ENCODE measurements around the gene EIF5A.

Gene EIF5A

DNA sequence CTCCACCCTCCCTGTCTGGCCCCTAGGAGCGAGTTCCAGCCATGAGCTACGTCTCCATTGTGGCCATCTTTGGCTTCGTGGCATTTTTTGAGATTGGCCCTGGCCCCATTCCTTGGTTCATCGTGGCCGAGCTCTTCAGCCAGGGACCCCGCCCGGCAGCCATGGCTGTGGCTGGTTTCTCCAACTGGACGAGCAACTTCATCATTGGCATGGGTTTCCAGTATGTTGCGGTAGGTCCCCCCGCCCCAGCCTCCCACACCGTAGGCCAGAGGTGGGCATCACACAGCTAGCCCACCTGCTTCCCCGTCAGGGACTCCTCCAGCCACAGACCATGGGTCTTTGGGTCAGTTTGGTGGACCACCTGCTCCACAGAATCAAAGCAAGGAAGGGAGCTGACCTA lies 21.7 kb upstream of the EIF5A start:
- DNase-seq (ENCODE audit: low read depth): no peak

DNA sequence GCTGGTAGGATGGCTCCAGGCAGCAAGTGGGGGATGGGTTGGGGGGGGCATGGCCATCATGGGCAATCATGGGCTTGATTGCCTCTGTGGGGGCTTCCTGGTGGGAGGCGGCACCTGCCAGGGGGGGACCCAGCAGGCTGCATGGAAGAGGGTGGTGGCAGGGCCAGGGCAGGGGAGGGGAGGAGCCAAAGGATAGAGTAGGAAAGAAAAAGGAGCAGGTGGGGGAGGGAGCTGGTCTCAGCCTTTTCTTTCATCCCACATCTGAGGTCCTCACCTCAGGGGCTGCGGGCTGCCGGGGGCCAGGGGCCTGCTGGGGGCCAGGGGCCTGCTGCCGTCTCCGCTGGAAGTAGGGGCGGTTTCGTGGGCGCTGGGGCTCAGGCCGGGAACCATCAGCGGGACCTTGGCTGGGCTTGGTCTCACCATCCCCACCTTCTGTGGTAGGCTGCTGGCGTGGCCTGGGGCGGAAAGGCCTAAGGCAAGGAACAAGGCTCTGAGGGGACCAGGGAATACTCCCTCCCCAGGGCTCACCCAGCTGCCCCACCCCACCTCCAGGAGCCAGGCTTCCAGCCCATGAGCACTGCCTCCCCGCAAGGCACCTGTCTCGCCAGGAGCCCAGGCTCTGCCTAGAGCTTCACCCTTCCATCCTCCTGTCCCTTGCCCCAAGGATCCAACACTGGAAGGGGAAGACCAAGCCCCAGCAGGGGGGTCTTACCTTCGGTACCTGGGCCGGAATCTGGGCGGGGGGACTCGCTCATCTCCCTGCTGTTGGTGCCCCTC lies 18.0 kb upstream of the EIF5A start:
- DNase-seq (ENCODE audit: low read depth): no peak

DNA sequence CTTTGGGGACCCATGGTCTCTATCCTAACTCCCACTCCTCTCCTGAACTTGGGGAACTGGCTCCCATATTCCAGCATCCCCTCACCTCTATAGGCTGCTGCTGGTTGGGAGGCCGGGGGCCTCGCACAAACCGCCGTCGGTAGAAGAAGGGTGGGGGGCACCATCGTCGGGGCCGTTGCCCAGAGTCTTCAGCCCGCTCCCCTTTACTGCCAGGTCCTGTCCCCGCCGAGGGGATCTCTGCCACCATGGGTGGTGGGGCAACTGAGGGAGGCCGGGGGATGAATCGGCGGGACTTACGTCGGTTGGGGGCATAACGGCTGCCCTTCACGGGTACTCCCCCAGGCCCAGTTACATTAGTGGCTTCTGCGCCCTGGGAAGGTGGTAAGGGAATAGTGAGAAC lies 17.3 kb upstream of the EIF5A start:
- DNase-seq (ENCODE audit: low read depth): no peak

DNA sequence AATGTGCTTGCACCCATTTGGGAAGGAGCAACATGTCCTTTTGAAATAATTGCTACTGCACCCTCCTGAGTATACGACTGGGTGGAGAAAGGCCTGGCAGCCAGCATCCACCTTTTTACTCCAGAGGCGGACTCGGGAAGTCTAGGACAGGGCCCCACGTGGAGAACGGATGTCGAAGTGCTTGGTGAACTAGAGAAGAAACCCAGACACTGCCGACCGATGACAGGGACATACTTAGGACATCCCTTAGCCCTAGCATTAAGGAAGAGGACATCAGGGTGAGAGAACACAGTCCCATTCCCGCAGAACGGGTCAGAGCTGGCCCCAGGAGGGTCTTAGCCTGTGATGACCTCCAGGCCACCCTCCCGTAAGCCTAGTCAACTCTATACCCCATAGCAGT lies 16.7 kb upstream of the EIF5A start:
- DNase-seq (ENCODE audit: low read depth): no peak

DNA sequence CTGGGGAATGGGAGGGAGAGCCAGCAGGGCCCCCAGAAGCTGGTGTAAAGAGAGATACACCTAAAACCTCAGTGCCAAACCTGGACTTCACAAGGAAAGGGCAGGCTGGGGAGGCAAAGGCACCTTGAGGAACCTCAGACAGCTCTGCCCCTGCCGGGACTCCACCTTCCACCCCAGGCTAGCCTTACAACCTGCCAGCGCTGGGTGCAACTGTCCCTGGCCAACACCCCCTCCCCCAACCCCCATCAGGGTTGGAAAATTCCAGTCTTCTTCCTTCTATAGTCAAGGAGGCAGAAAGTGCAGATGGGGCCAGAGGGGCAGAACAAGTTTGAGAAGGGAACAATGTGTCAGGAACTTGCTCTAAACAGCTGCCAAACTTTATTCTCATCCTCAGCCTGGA lies 15.2 kb upstream of the EIF5A start:
- DNase-seq (ENCODE audit: low read depth): no peak

DNA sequence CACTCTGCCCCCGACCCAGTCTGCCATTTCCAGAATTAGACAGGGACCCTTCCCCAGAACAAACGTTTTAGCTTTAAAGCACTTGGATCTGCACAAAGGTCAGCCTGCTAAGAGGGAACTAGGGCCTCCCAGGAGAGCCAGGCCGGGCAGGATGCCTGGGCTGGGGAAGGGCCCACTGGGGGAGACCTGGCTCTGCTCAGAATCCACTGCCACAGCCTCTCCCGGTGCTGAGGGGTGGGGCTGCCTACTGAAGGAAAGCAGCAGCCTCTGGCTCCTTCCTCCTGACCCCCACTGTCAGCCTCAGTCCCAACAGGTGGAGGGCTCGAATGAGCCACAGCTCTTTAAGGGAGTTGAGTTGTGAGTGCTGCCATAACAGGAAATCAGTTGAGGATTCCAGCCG lies 14.7 kb upstream of the EIF5A start:
- DNase-seq (ENCODE audit: low read depth): no peak

DNA sequence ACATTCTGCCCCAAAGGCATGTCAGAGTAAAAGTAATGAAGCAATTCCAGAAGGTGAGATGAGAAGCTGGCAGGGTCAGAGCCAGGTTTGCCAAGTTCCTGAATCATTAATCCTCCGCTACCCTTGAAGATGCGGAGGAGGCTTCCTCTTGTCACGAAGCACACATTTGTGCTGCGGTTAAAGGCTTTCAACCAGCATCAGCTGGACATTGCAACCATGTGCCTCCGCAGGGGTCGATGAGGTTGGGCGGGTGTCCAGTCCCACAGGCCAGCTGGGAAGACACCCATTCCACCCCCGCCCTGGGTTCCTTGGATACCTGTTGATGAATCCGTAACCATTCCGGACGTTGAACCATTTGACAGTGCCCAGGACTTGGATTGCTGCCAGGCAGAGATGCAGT lies 14.3 kb upstream of the EIF5A start:
- DNase-seq (ENCODE audit: low read depth): no peak

DNA sequence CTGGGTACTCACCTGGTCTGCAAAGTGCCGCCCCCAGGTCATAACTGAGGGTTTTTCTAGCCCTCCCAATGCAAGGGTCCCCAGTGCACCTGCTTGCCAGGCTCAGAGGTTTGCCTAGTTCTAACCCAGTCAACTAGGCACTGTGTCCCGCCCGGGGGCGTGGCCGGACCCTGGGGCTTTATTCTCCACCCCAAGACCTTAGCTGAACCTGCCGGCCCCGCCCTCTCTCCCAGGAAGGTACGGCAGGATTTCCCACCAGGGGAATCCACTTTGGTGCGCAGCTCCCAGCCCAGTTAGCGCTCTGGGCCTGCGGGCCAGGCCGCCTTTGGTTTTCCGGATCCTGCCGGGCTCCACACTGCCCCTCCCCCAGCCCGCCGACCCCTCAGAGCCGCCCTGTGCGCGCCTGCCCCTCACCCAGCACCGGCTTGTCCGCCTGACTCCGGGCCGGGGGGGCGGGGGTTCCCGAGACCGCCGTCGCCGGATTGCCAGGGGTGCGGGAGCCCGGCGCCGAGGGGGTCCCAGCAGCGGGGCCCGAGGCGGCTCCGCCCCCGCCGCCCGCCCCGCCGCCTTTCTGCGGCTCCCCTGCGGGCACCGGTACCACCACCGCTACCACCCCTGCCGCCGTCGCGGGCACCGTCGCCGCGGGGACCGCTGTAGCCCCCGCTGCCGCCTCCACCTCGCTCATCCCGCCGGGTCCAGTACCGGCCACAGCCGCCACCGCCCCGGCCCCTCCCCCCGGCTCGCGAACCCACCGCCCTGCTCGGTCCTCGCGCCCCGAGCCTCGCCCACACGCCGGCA lies 13.4 kb upstream of the EIF5A start:
- DNase-seq (ENCODE audit: low read depth): no peak

DNA sequence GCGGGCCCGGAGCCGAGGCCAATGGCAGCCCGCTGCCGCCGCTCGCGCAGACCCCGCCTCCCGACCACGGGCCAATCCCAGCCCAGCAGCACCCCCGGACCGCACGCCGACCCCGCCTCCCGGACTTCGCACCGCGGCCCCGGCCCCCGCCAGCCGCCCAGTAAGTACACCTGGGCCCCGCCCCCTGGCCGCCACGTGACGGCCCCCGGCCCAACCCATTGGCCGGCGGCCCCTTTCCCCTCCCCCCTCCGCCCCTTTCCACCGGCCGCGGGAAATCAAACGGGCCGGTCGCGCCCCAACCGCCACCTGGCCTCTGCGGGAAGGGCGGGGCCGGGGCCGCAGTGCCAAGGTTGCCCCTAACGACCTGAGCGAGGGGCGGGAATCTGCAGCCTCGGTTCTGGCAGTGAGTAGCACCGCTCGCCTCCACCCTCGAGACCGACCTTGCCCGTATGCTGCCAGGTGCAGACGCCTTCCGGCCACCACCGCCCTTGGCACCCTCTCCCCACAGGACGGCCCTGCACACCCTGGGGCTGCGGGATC lies 12.7 kb upstream of the EIF5A start, which contains the start of gene YBX2:
Gene YBX2, minus strand, starts transcription at position 26 of the 540 bp plus-strand sequence. CDS start 139 bp downstream, outside the sequence.
- DNase-seq (ENCODE audit: low read depth): no peak

DNA sequence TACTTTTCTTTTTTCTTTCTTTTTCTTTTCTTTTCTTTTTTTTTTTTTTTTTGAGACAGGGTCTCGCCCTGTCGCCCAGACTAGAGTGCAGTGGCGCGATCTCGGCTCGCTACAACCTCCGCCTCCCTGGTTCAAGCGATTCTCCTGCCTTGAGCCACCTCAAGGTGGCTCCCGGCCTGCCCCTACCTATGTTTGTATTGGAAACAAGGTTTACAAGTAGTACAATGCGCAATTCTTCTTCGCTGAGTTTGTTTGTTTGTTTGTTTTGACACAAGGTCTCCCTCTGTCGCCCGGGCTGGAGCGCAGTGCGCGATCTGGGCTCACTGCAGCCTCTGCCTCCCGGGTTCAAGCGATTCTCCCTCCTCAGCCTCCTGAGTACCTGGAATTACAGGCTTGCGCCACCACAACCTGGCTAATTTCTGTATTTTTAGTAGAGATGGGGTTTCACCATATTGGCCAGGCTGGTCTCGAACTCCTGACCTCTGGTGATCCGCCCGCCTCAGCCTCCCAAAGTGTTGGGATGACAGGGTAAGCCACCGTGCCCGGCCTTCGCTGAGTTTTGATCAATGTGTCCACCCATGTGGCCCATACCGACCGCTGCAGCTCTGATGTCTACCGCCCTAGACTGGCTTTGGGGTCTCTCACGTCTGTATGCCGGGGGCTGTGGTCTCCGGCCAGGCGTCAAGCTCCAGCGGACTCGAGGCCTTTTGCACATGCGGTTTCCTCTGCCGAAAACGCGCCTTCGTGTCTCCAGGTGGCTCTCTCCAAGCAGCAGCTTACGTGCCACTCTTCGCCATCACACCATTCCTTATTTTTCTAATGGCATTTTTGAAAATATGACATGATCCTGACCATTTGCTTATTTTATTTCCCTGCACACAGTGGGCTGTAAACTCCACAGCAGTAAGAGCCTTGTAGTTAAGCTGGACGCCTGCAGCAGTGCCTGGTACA lies 11.9 kb upstream of the EIF5A start:
- DNase-seq (ENCODE audit: low read depth): no peak

DNA sequence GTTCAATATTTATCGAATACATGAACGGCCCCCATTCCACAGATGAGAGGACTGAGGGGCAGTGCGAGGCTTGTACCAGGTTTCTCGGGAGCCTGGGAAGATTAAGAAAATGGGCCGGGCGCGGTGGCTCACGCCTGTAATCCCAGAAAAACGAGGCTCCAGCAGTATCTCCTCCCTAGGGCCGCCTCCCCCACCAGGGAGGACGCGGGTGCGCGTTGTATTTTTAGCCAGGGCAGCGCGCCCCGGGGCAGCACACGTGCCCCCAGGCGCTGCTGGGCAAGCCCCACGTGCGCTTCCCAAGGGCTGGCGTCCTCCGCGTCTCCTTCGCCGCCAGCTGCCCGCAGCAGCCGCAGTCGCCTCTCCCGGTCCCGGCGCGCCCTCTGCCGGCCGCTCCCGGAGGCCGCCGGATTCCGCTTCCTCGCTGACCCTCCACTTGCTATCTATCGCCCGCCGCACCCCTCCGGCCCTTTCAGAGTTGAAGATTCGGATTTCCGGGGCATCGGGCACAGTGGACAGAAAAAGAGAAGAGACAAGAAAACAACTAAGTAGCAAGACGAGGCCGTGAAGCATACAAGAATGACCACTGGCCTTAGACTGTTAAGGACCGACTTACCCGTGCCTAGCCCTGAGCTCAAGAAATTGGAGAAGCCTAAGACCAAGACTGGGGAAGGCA lies 11.1 kb upstream of the EIF5A start:
- DNase-seq (ENCODE audit: low read depth): no peak

DNA sequence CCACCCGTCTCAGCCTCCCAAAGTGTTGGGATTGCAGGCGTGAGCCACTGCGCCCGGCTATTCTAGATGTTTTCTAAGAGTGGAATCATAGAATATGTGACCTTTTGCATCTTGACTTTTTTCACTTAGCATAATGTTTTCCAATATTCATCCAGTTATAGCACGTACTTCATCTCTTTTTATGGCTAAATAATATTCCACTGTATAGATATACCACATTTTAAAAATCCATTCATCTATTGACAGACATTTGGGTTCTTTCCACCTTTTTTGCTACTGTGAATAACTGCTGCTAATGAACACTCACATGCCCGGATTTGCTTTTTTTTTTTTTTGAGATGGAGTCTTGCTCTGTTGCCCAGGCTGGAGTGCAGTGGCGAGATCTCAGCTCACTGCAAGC lies 3.2 kb upstream of the EIF5A start:
- DNase-seq (ENCODE audit: low read depth): no peak

DNA sequence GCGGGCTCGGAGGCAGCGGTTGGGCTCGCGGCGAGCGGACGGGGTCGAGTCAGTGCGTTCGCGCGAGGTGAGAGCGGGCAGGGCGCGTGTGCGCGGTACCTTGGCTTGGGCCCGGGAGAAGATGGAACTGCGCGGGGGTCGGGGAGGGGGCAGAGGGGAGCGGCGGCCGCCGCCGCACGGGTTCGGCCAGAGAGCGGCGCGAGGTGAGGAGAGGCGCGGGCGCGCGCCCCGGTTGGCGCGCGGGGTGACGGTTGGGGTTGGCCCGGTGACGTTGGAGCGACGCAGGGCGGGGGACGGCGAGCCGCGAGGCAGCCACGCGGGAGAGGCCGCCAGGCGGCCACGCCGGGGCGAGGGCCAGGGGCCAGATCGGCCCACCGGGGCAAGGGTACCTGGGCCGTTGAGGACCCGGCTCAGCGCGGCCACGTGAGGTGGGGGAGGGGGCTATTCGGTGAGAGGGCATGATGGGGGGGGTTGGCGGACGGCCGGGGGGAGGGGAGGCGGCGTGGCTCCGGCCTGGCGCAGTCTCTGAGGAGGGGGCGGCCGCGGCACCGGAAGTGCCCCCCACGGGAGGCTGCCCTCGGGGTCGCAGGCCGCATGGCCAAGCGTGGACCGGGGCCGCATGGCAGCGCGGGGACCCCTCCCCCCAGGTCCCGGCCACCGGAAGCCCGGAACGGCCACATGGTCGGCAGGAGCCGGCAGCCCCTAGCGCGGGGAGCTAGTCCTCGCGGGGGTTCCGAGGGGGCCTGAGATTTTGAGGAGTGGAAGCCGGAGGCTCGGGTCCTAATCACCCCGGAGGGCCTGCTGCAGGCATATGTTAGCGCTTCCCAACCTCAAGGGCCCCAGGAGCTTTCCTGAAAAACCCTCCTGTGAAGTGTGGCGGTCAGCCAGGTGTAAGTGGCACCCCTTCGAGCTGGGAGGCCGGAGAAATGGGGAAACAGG lies 527 bp downstream of the EIF5A start:
- DNase-seq (ENCODE audit: low read depth): no peak

DNA sequence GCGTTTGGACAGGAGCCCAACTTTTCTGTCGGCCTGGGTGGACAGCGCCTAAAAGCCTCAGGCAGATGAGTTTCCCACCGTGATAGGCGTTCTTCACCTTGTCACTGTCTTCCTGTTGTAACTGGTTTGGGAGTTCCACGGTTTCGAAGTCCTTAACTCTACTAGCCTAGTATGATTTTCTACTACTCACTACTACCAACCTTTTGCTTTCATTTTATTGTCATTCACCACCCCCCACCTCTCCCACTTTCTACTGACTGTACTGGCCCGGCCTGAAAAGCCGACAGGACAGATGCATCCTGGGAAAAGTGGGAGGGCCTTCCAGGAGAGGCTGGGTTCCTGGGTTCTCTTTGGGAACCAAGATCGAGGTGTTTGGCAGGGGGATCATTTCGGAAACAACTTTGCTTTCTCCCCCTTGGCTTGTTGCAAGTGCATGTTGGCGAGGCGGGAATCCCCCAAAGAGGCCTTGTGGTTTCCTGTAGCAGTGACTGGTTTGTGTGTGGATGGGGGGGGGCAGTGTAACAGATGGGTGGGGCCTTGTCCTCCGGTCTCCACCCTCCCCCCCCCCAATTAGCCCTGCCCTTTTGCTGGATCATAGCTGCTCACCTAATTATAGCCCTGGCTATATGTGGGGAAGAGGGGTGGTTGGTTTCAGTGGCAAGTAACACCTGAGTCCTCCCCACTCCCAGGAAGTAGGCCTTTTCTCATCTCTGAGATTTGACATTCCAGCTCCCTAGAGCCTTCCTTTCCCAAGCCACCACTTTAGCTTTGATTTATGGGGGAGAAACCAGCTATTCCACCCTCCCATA lies 1.4 kb downstream of the EIF5A start:
- DNase-seq (ENCODE audit: low read depth): peak; percentile 45

DNA sequence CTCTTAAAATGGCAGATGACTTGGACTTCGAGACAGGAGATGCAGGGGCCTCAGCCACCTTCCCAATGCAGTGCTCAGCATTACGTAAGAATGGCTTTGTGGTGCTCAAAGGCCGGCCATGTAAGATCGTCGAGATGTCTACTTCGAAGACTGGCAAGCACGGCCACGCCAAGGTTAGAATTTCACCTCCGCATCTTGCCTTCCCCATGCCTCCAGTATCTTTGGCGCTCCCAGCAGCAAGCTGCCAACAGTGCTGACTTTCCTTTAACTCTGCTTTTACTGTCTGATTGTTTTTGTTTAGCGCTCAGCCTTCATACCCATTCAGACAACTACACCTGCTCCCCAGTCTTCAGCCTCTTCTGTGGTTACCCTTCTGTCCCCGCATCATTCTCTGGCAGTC lies 2.2 kb downstream of the EIF5A start:
- no peak for DNase-seq (ENCODE audit: low read depth)

DNA sequence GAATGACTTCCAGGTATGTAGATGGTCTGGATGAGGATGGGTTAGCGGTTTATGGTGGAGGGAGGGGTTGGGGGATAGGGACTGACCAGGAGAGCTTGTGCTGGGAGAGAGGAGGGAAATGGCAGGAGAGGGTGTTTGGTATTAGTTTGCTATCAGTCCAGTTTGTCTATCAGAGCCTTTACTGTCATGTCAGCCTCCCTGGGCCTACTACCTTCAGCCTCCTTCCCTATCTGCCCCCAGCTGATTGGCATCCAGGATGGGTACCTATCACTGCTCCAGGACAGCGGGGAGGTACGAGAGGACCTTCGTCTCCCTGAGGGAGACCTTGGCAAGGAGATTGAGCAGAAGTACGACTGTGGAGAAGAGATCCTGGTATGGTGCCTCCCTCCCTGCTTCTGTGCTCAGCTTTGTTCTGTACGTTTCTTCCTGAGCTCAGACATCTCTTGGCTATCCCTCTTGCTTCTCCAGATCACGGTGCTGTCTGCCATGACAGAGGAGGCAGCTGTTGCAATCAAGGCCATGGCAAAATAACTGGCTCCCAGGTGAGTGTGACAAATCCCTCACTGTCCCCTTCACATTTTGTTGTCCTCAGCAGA lies 3.8 kb downstream of the EIF5A start:
- DNase-seq (ENCODE audit: low read depth): no peak

DNA sequence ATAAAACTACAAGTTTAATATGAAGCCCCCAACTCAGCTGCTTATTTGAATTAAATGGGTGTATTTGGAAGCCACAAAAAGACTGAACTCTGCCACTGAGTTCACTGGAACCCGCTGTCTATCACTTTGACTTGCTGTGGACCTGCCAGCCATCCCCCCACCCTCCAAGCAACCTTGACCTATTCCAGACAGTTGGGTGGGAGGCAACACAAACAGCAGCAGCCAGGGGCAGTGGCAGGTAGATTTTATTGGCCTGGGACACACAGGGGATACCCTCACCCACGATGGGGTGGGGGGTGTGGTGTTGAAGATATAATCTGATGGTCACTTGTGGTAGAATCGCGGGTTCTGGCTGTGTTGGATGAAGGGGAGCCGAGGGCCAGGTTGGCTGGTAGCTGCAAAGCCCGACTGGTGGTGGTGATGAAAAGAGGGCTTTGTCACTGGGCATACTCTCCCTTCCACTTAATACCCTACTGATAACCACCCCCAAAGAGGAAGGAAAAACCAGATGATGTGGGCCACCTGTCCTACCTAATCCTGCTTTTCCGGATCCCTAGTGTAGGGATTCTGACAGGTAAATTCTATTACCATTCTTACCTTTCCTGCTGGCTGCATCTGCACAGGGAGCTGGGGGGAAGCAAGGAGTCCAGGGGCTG lies 5.1 kb downstream of the EIF5A start:
- DNase-seq (ENCODE audit: low read depth): no peak

DNA sequence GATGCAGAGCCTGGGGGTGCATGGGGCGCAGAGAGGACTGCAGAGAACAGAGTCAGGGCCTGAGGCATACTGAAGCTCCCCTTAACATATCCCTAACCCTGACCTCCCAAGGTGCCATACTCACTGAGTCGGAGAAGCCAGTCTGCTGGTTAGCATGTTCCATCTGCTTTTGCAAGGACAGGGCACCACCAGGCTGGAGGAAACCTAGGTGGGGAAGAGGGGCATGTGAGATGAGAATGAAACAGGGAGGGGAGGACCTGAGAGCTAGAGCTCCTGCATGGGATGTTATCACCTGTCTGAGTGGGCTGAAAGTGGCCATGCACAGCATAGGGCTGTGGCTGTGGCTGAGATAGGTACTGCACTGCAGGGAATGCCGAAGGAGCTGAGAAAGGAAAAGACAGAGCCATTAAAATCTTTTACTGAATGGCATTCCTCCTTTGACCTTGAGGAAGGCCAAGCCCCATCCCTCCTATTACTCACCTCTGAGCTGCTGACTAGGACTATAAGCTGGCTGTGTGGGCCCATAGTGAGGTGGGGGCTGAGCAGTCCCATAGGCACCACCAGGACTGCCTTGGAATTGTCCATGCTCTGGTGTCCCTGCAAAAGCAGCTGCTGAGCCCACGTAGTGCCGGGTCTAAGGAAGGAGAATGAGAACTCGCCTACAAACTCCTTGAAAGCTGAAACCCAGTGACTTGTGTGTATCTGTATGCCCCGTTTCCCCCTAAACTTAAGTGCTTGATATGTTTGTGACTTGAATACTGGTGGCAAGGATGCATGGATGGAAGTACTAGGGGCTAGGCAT lies 5.9 kb downstream of the EIF5A start:
- no peak for DNase-seq (ENCODE audit: low read depth)
